HepG2 (cell line): ENCODE data around the gene PCP4L1. TPM values are rescaled to one million over a fixed set of nuclear protein-coding genes. Genes with fewer than 3 reads are reported as not detected.
A peak's percentile ranks its signal among the peaks of the same experiment; 100 is the strongest.

ENCODE experiments used
- ATF6 ChIP-seq: sonication (generic); formaldehyde crosslinking; conservative IDR thresholded peaks from 2 replicates; pipeline ENCODE4 v1.4.0; 2020; ENCODE audit warnings: missing genetic modification reagents
- MIER3 ChIP-seq: IDR thresholded peaks from 2 replicates; pipeline ENCODE4 v1.6.1; 2016; ENCODE audit warnings: missing compliant biosample characterization, borderline replicate concordance
- PITX1 ChIP-seq: sonication (generic); formaldehyde crosslinking; IDR thresholded peaks from 2 replicates; pipeline ENCODE4 v1.5.1; 2020; ENCODE audit warnings: mild to moderate bottlenecking, missing genetic modification reagents
- SAFB2 ChIP-seq: sonication (generic); formaldehyde crosslinking; IDR thresholded peaks from 2 replicates; pipeline ENCODE4 v1.5.1; 2020; ENCODE audit warnings: missing genetic modification reagents, low read depth, mild to moderate bottlenecking, borderline replicate concordance
- SAP130 ChIP-seq: IDR thresholded peaks from 2 replicates; pipeline ENCODE4 v1.6.1; 2016; ENCODE audit warnings: low read depth
- SKIL ChIP-seq: sonication (generic); formaldehyde crosslinking; IDR thresholded peaks from 2 replicates; pipeline ENCODE4 v1.8.0; 2022; ENCODE audit warnings: missing genetic modification reagents, mild to moderate bottlenecking, moderate library complexity, borderline replicate concordance
- THAP9 ChIP-seq: sonication (generic); formaldehyde crosslinking; IDR thresholded peaks from 2 replicates; pipeline ENCODE4; 2020; ENCODE audit warnings: missing genetic modification reagents, mild to moderate bottlenecking, borderline replicate concordance
- ZBTB8A ChIP-seq: sonication (generic); formaldehyde crosslinking; IDR thresholded peaks from 2 replicates; pipeline ENCODE4 v1.4.0; 2020; ENCODE audit warnings: mild to moderate bottlenecking, low read depth, missing genetic modification reagents, borderline replicate concordance
- ZFP90 ChIP-seq: sonication (generic); formaldehyde crosslinking; IDR thresholded peaks from 2 replicates; pipeline ENCODE4 v1.8.0; 2022; ENCODE audit warnings: missing genetic modification reagents, mild to moderate bottlenecking, inconsistent platforms, borderline replicate concordance
- ZNF18 ChIP-seq: sonication (generic); formaldehyde crosslinking; IDR thresholded peaks from 2 replicates; pipeline ENCODE4 v1.8.0; 2022; ENCODE audit warnings: mild to moderate bottlenecking, missing genetic modification reagents; ENCODE audit not compliant: insufficient replicate concordance
- ZNF362 ChIP-seq: sonication (generic); formaldehyde crosslinking; IDR thresholded peaks from 2 replicates; pipeline ENCODE4 v1.4.0; 2020; ENCODE audit warnings: missing genetic modification reagents, mild to moderate bottlenecking, borderline replicate concordance
- ZNF574 ChIP-seq: sonication (generic); formaldehyde crosslinking; IDR thresholded peaks from 2 replicates; pipeline ENCODE4 v1.4.0; 2020; ENCODE audit warnings: missing genetic modification reagents
- ZNF841 ChIP-seq: sonication (generic); formaldehyde crosslinking; IDR thresholded peaks from 2 replicates; pipeline ENCODE4 v1.8.1; 2023; ENCODE audit warnings: missing genetic modification reagents, borderline replicate concordance
- polyA plus RNA-seq, 8 experiments: library from polyadenylated mRNA; depleted of rRNA in 3 of 8; stranded (reverse) in 7 of 8; unstranded in 1 of 8; fragments of >200 nt; fragmentation: Illumina TruSeq in 4 of 8; extraction: Trizol in 4 of 8; gene quantifications; 2 replicates each; pipeline versions ENCODE4 v1.2.1 to v1.2.3, GENCODE V29; 2011 to 2016; ENCODE audit warnings: low read depth in 4 of 8, missing spikeins in 1 of 8, mixed read lengths in 1 of 8; ENCODE audit not compliant: insufficient read depth in 1 of 8
- total RNA-seq, 5 experiments: library from RNA; depleted of rRNA; stranded (reverse); fragments of >200 nt; fragmentation: Illumina TruSeq; extraction: Trizol; gene quantifications; 2 replicates each; pipeline ENCODE4 v1.2.3, GENCODE V29; 2016; ENCODE audit warnings: low read depth in 1 of 5

The PCP4L1 gene
- total and polyA plus RNA-seq, 2 of the 13 experiments (the other 11 are each of a cell fraction or from before 2014, with no cell fraction given), result 0.28 TPM; not detected in 1

GRCh38 chr1:161225534-161226319 lies 32.8 kb upstream of the PCP4L1 start, which contains the start of gene TOMM40L (continued):
- TF ChIP-seq THAP9 (peak; percentile 81), ZNF362 (CRISPR knock-in tag) (peak; percentile 99), ZNF574 (CRISPR knock-in tag) (peak; percentile 81; the same call in 1 of the 2 replicates), MIER3 (peak; percentile 14; the same call in 1 of the 2 replicates), ZNF18 (CRISPR knock-in tag) (peak; percentile 51), SKIL (no peak), ZBTB8A (0 out of 2 replicates have a peak, but pooled peaks have one; percentile 51), PITX1 (peak; percentile 17; the same call in 1 of the 2 replicates), ZFP90 (CRISPR knock-in tag) (0 out of 2 replicates have a peak, but pooled peaks have one; percentile 45), ZNF841 (no peak), SAFB2 (CRISPR knock-in tag) (0 out of 2 replicates have a peak, but pooled peaks have one; percentile 17), SAP130 (CRISPR knock-in tag) (peak; percentile 89), ATF6 (CRISPR knock-in tag) (no peak)
